WTC11 (cell line): ENCODE results near the gene CYBA. TPM values are rescaled to one million over a fixed set of nuclear protein-coding genes. Genes with fewer than 3 reads are reported as not detected.

Source experiments
- ATAC-seq: fragments of 200-7000 bp; cut with Tn5 transposase; 2 replicates; pipeline ENCODE4 v1.10.0; 2021; ENCODE audit warnings: mild to moderate bottlenecking, moderate library complexity
- CTCF ChIA-PET: fragments of 300-600 bp; sonication (Branson Sonifier 250); formaldehyde crosslinking; loops from one replicate; lab custom pipeline; 2021; ENCODE audit warnings: antibody characterized with exemption; lab: Charles Lee
- POLR2A ChIA-PET: fragments of 350-600 bp; sonication (Branson Sonifier 250); formaldehyde crosslinking; loops from one replicate; lab custom pipeline; 2021; ENCODE audit warnings: antibody characterized with exemption; lab: Charles Lee
- DNase-seq: peaks from one replicate; pipeline ENCODE4 v3.0.0; 2021; ENCODE audit warnings: low spot score
- H3K27ac Mint-ChIP-seq: 2 replicates; pipeline ENCODE4 v1.8.0; 2021; ENCODE audit warnings: mixed read lengths
- H3K27me3 Mint-ChIP-seq: 2 replicates; pipeline ENCODE4 v1.8.0; 2021; ENCODE audit warnings: low read depth, mild to moderate bottlenecking, moderate library complexity, mixed read lengths
- H3K36me3 Mint-ChIP-seq: 2 replicates; pipeline ENCODE4 v1.8.0; 2021; ENCODE audit warnings: mixed read lengths
- H3K4me1 Mint-ChIP-seq: 2 replicates; pipeline ENCODE4 v1.8.0; 2022; ENCODE audit warnings: mixed read lengths
- H3K4me3 Mint-ChIP-seq: 2 replicates; pipeline ENCODE4 v1.8.0; 2021; ENCODE audit warnings: mild to moderate bottlenecking, moderate library complexity, mixed read lengths
- H3K9me3 Mint-ChIP-seq: 2 replicates; pipeline ENCODE4 v1.8.0; 2021; ENCODE audit warnings: mixed read lengths
- ATF3 ChIP-seq: sonication (generic); formaldehyde crosslinking; conservative IDR thresholded peaks from 2 replicates; pipeline ENCODE4 v1.8.1; 2022; ENCODE audit warnings: mild to moderate bottlenecking, missing genetic modification reagents
- CDX4 ChIP-seq: fragments of 250-450 bp; sonication (Bioruptor Pico); IDR thresholded peaks from 2 replicates; pipeline ENCODE4 v1.9.0; 2021; ENCODE audit warnings: moderate library complexity, mild to moderate bottlenecking, inconsistent platforms, borderline replicate concordance
- ETV6 ChIP-seq: sonication (generic); formaldehyde crosslinking; IDR thresholded peaks from 2 replicates; pipeline ENCODE4 v1.8.1; 2022; ENCODE audit warnings: mild to moderate bottlenecking, missing genetic modification reagents
- GABPB1 ChIP-seq: sonication (generic); formaldehyde crosslinking; IDR thresholded peaks from 2 replicates; pipeline ENCODE4 v1.8.1; 2023; ENCODE audit warnings: mild to moderate bottlenecking, missing genetic modification reagents
- HMGXB4 ChIP-seq: sonication (generic); formaldehyde crosslinking; IDR thresholded peaks from 2 replicates; pipeline ENCODE4 v1.8.1; 2023; ENCODE audit warnings: mild to moderate bottlenecking, moderate library complexity, missing genetic modification reagents
- IRF2 ChIP-seq: sonication (generic); formaldehyde crosslinking; IDR thresholded peaks from 2 replicates; pipeline ENCODE4 v1.8.0; 2022; ENCODE audit warnings: low read depth, missing genetic modification reagents, borderline replicate concordance
- JAZF1 ChIP-seq: fragments of 250-450 bp; sonication (Bioruptor Pico); IDR thresholded peaks from 2 replicates; pipeline ENCODE4 v1.9.0; 2021; ENCODE audit warnings: moderate library complexity, mild to moderate bottlenecking, inconsistent platforms
- JUN ChIP-seq: sonication (generic); formaldehyde crosslinking; IDR thresholded peaks from 2 replicates; pipeline ENCODE4 v1.8.0; 2023; ENCODE audit warnings: mild to moderate bottlenecking, missing genetic modification reagents
- MYBL2 ChIP-seq: sonication (generic); formaldehyde crosslinking; IDR thresholded peaks from 2 replicates; pipeline ENCODE4 v1.8.1; 2023; ENCODE audit warnings: mild to moderate bottlenecking, moderate library complexity, missing genetic modification reagents
- RORB ChIP-seq: fragments of 250-450 bp; sonication (Bioruptor Pico); IDR thresholded peaks from 2 replicates; pipeline ENCODE4 v1.9.0; 2021; ENCODE audit warnings: mild to moderate bottlenecking
- SMAD3 ChIP-seq: sonication (generic); formaldehyde crosslinking; IDR thresholded peaks from 2 replicates; pipeline ENCODE4 v1.8.0; 2022; ENCODE audit warnings: missing genetic modification reagents, mild to moderate bottlenecking, borderline replicate concordance
- STAT6 ChIP-seq: sonication (generic); formaldehyde crosslinking; conservative IDR thresholded peaks from 2 replicates; pipeline ENCODE4 v1.8.1; 2023; ENCODE audit warnings: mild to moderate bottlenecking, low read depth, missing genetic modification reagents, moderate library complexity
- TP53 ChIP-seq: sonication (generic); formaldehyde crosslinking; IDR thresholded peaks from 2 replicates; pipeline ENCODE4 v1.8.1; 2023; ENCODE audit warnings: mild to moderate bottlenecking, missing genetic modification reagents
- ZNF317 ChIP-seq: sonication (generic); formaldehyde crosslinking; IDR thresholded peaks from 2 replicates; pipeline ENCODE4 v1.8.1; 2023; ENCODE audit warnings: low read depth, mild to moderate bottlenecking, moderate library complexity, missing genetic modification reagents, borderline replicate concordance
- ZNF423 ChIP-seq: fragments of 250-450 bp; sonication (Bioruptor Pico); IDR thresholded peaks from 2 replicates; pipeline ENCODE4 v2.1.2; 2022; ENCODE audit warnings: mild to moderate bottlenecking, moderate library complexity
- ZNF425 ChIP-seq: fragments of 250-450 bp; sonication (Bioruptor Pico); conservative IDR thresholded peaks from 2 replicates; pipeline ENCODE4 v1.9.0; 2021; ENCODE audit warnings: mild to moderate bottlenecking
- total RNA-seq: library from RNA; stranded (reverse); gene quantifications from 3 replicates; pipeline ENCODE4 v1.2.3, GENCODE V29; 2021
- TF ChIP-seq, protein P1 (sequence below): fragments of 250-450 bp; sonication (Bioruptor Pico); IDR thresholded peaks from 2 replicates; pipeline ENCODE4 v1.9.0; 2021; ENCODE audit warnings: mild to moderate bottlenecking, borderline replicate concordance
- TF ChIP-seq, protein P2 (sequence below): sonication (generic); formaldehyde crosslinking; IDR thresholded peaks from 2 replicates; pipeline ENCODE4 v1.8.1; 2023; ENCODE audit warnings: mild to moderate bottlenecking, missing genetic modification reagents

Gene CYBA
- total RNA-seq, 1 experiment from 2014 or later = 169 TPM

DNA sequence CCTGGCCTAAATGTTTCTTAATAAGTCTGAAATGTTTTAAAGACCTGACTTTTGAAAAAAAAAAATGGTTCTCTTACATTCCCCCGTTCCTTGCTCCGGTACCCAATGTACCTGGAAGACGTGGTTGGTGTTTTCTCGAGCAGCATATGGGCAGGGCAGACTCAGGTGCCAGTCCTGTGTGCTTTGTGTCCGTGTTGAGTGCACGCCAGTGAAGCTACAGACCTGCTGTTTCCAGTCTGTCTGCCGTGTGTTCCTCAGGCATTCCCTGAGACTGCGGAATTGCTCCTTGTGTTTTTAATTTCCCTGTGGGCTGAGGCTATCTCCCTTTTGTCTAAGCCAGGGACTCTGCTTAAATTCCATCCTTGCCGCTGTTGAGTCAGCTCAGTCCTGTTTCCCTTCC lies 24.2 kb downstream of the CYBA start (continued):
- TF ChIP-seq ETV6 (CRISPR knock-in tag) (no peak), MYBL2 (no peak), JAZF1 (CRISPR knock-in tag) (no peak), ATF3 (CRISPR knock-in tag) (no peak)

DNA sequence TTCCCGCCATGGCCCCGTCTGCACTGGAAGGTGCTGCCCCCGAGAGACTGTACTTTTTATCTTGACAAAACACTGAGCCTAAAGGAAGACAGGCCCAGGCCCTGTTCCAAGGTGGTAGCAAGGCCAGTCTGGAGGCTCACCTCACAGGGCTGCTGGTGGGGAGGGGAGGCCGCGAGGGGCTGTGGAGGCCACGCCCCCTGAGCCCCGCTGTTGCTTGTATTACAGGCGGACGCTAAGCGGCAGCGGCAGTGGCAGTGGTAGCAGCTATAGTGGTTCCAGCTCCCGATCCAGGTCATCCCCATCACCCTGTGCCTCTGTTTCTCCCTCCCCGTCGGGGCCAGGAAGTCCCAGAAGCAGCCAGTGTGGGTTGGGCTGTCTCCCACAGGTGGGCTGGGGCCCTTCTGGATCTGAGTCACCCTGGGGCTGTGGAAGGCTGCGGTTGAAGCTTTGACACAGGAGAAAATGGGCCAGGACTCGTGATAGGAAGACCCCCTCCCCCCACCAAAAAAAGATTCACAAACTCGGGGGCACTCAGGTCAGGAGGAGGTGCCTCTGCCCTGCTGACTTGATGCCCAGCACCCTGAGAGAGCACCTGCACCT lies 25.8 kb downstream of the CYBA start:
- Mint-ChIP-seq H3K27me3 (no peaks in the 10 kb centered on the region), H3K9me3 (no peaks in the 10 kb centered on the region), H3K4me1 (no peaks in the 10 kb centered on the region), H3K27ac (no peak overlapping the region), H3K4me3 (no peak overlapping the region), H3K36me3 (peaks cover 44% of the 10 kb centered on the region)
- ChIA-PET CTCF (interaction anchor here (1.2 to 1.7 kb wide), 2 partner anchors 9 to 112 kb away, joined by 3 to 6 read pairs; no protein-coding TSS in a partner anchor), POLR2A (no interaction called here)
- TF ChIP-seq ETV6 (CRISPR knock-in tag) = no peak
- TF ChIP-seq GABPB1 (CRISPR knock-in tag) = no peak
- no peak for TF ChIP-seq IRF2 (CRISPR knock-in tag)
- TF ChIP-seq ZNF423 (CRISPR knock-in tag) = no peak
- TF ChIP-seq TP53 (CRISPR knock-in tag) = no peak
- TF ChIP-seq, protein P1, sequence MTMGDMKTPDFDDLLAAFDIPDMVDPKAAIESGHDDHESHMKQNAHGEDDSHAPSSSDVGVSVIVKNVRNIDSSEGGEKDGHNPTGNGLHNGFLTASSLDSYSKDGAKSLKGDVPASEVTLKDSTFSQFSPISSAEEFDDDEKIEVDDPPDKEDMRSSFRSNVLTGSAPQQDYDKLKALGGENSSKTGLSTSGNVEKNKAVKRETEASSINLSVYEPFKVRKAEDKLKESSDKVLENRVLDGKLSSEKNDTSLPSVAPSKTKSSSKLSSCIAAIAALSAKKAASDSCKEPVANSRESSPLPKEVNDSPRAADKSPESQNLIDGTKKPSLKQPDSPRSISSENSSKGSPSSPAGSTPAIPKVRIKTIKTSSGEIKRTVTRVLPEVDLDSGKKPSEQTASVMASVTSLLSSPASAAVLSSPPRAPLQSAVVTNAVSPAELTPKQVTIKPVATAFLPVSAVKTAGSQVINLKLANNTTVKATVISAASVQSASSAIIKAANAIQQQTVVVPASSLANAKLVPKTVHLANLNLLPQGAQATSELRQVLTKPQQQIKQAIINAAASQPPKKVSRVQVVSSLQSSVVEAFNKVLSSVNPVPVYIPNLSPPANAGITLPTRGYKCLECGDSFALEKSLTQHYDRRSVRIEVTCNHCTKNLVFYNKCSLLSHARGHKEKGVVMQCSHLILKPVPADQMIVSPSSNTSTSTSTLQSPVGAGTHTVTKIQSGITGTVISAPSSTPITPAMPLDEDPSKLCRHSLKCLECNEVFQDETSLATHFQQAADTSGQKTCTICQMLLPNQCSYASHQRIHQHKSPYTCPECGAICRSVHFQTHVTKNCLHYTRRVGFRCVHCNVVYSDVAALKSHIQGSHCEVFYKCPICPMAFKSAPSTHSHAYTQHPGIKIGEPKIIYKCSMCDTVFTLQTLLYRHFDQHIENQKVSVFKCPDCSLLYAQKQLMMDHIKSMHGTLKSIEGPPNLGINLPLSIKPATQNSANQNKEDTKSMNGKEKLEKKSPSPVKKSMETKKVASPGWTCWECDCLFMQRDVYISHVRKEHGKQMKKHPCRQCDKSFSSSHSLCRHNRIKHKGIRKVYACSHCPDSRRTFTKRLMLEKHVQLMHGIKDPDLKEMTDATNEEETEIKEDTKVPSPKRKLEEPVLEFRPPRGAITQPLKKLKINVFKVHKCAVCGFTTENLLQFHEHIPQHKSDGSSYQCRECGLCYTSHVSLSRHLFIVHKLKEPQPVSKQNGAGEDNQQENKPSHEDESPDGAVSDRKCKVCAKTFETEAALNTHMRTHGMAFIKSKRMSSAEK = no peak
- TF ChIP-seq ZNF425 (CRISPR knock-in tag) = no peak
- no peak for TF ChIP-seq JUN (CRISPR knock-in tag)
- TF ChIP-seq MYBL2 = no peak
- no peak for ATAC-seq
- no peak for DNase-seq

DNA sequence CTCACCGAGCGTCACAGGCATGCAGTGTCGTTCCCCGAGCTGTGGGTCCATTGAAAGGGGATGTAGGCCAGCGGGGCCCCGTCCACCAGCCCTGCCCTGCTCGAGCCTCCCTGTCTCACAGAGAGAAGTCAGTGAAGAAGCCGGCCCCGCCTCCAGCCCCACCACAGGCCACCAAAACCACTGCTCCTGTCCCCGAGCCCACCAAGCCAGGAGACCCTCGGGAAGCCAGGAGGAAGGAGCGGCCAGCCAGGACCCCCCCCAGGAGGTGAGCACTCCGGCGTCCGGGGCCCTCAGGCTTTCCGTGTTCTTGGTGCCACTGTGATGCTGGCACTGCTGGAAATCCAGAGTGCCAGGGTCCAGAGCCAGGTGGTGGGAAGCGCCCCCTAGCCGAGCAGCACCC lies 26.4 kb downstream of the CYBA start:
- Mint-ChIP-seq H3K27ac (no peak overlapping the region), H3K36me3 (peaks cover 43% of the 10 kb centered on the region), H3K4me3 (no peak overlapping the region), H3K9me3 (no peaks in the 10 kb centered on the region), H3K27me3 (no peaks in the 10 kb centered on the region), H3K4me1 (no peaks in the 10 kb centered on the region)
- no peak for DNase-seq
- ATAC-seq = no peak
- CTCF ChIA-PET = interaction anchor here (1.2 kb wide), 1 partner anchor 9 kb away, joined by 3 read pairs; no protein-coding TSS in a partner anchor
- POLR2A ChIA-PET = no interaction called here
- no peak for TF ChIP-seq HMGXB4
- TF ChIP-seq, protein P2, sequence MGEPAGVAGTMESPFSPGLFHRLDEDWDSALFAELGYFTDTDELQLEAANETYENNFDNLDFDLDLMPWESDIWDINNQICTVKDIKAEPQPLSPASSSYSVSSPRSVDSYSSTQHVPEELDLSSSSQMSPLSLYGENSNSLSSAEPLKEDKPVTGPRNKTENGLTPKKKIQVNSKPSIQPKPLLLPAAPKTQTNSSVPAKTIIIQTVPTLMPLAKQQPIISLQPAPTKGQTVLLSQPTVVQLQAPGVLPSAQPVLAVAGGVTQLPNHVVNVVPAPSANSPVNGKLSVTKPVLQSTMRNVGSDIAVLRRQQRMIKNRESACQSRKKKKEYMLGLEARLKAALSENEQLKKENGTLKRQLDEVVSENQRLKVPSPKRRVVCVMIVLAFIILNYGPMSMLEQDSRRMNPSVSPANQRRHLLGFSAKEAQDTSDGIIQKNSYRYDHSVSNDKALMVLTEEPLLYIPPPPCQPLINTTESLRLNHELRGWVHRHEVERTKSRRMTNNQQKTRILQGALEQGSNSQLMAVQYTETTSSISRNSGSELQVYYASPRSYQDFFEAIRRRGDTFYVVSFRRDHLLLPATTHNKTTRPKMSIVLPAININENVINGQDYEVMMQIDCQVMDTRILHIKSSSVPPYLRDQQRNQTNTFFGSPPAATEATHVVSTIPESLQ = no peak
- TF ChIP-seq ZNF317 (CRISPR knock-in tag) = no peak
- TF ChIP-seq CDX4 (CRISPR knock-in tag) = no peak
- no peak for TF ChIP-seq STAT6
- no peak for TF ChIP-seq SMAD3 (CRISPR knock-in tag)
- no peak for TF ChIP-seq RORB
